Activated naive CD8-positive, alpha-beta T cell treated with anti-CD3 and anti-CD28 coated beads, Interleukin-2, amount 50 U/mL, for 16 hours (primary cell): ENCODE measurements around the gene CDAN1.

Experiments
- DNase-seq: peaks from one replicate; pipeline ENCODE4 v3.0.0-alpha.2; 2020; ENCODE audit warnings: low read depth, low spot score

CDAN1 gene

DNA sequence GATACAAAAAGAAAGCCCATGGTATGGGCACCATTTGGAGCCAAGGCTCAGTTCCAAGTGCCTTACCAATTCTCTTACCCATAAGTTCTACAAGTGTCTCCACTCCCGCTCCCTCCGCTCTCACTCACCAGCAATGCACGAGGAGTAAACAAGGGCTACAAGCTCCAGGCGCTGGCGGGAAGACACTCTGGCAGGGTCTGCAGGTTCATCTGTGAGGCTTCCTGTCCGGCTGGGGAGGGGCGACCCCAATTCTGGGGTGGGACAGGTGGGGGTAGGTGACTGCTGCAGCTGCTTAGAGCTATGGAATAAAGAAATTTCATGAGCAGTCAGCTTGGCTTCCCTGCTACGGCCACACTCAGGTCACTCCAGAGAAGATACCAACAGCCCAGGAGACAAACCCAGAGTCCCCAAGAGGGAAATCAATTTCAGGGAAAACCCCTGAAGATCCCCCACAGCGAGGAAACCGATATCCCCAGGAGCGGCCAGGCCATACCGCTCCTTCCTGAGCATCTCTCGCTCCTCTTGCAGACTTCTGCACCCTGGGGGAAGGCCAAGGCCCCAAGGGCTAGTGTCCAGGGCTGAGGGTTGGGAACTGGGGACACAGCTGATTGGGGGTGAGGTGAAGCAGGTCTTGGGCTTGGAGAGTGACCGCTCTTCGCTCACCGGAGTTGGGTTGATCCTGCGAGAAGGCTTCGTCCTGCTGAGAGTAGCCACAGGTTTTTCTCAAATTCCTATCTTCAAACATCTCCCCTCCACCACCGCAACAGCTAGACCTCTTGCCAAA is 1.4 kb downstream of the CDAN1 start:
- no peak for DNase-seq

DNA sequence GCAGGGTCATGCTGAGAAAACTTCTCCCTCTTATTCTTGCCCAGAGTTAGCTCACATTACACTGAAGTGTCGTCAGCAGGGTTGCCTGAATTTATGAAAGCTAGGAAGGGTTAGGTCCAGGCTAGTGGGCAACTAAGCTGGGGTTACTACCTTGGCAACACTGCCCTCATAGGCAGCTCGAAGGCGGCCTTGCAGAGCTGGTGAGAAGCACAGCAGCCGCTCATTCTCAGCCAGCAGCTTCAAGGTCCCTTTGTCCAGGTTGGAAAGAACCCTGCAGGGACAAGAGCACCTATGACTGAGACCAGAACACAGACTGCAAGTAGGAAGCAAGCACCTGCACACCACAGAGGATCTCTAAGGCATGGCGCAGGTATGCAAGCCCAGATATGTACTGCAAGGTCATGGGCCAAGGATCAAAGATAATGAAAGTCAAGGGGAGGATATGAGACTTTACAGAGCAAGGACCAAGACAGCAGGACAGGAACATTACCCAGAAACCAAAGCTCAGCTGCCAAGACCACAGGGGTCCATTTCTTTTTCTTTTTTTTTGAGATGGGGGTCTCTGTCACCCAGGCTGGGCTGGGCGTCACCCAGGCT is 2.8 kb downstream of the CDAN1 start:
- DNase-seq, result no peak

DNA sequence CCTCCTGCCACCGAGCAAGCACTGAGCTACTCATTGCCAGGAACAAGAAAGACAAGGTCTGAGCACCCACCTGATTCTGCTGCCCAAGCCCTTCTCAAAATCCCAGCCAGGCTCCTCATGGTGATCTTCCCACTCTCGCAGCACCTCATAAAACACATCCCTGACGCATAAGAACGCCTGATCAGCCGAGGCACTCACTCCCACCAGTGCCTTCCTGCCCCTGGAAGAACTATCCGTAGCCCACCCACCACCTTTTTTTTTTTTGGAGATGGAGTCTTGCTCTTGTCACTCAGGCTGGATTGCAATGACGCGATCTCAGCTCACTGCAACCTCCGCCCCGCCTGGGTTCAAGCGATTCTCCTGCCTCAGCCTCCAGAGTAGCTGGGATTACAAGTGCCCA is 3.9 kb downstream of the CDAN1 start:
- no peak for DNase-seq

DNA sequence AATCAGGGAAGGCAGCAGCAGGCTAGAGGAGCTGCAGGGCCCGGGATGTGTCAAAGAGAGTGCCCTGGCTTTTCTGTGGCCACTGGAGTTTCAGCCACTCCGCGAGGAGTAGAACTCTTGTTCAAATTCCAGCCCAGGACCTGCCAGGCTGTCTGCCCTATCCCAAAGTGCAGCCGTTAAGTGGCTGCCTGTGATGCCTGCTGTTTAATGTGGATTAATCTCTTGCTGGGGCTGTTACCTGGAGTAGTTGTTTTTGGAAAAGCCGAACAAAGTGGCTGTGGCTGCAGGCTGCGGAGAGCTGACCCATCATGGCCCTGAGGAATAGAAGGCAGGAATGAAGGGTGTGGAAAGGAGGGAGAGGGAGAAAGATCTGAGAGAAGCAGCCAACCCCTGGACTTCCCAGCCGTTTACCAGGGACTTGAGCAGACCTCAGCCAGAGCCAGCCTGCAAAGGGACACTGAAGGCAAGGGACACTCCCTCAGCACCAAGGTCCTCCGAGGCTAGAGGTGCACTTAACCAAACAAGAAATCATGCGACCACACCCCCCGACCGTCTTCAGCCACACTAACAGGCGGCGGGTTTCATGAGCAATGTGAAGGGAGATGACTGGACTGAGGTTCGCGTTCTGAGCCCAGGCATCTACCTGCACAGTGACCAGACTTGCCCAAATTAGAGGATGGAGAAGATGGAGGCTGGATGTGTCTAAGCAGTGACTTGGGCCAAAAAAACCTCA is 4.7 kb downstream of the CDAN1 start:
- no peak for DNase-seq

DNA sequence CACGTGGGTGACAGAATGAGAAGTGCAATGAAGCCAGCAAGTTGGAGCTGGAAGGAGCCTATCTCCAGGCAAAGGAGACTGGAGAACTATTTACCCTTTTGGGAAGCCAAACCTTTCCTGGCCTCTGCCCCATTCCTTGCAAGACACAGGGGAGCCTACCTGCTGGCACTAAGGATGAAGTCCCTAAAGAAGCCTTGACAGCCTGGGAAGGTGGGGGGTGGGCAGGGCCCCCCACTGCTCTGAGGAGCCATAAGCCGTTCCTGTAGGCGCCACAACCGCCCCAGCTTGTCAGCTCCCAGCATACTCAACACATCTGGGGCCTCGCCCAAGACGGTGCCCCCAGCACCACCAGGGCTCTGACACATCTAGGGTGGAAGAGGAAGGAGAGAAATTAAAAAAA is 5.5 kb downstream of the CDAN1 start:
- DNase-seq, result no peak

DNA sequence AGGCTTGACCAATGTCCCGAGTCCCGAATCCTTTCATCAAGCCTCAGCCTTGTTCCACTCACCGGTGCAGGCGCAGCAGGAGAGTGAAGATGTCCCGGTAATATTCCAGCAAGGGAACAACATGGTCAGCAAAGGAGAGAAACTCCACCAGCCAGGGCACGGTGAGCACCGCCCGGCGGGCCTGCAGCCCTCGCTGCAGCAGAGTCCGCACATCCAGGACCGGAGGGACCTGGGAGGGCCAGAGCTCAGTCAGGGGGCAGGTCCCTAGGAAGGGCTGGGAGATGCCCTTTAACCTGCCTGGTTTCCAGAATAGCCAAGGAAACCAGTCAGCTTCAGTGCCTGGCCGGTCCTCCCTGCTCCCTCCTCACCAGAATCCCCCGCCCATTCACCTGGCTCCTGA is 6.4 kb downstream of the CDAN1 start:
- no peak for DNase-seq

DNA sequence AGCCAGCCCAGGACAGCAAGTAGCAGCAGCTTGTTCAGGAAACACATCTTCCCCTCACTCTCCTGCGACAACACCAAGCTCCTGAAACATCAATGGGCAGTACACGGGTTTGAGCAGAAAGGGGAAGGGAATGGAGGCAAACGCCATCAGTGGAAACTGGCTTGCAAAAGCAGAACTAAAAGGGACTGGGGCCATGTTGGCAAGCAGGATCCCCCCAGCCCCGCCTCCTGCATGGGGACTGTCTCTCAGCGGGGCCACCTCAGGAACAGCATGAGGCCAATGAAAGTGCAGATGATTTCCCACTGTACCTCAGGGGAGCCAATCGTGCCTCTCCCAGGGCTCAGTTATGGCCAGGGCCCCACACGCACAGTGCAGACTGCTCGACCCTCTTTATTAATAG is 6.8 kb downstream of the CDAN1 start:
- no peak for DNase-seq

DNA sequence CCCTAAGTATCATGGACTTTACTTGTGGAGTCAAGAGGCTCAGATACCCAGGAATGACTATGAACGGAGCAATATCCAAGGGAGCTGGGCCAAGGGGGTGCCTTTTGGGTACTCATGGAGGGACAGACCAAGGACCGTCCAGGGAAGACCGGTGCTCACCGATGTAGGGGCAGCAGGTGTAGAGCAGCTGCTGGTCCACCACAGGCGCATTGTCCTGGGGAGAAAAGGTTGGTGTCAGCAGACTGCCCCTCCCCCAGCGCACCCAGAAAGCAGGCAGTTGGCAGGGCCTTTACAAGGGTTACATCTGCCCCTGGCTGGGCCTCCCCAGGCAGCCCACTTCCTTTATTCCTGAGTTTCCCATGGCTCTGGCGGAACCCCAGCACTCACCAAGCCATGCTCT is 7.5 kb downstream of the CDAN1 start:
- no peak for DNase-seq

DNA sequence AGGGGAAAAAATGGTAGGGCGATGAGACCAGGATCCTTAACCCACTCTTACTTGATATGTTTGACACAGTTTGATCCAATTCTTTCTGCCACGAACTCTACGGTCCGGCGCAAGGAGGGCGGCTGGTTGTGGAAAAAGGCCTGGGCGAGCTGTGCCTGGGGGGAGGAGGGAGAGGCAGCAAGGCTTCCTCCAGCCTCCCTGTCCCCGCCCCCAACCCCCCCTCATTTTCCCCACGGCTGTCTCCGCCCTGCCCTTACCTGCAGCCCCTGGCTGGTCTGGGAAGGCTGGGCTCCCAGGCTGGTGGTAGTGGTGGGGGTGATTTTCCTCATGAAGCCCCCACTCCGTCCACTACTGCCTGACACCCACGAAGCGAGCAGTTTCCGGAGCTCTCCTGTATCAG is 8.0 kb downstream of the CDAN1 start:
- DNase-seq, result no peak

DNA sequence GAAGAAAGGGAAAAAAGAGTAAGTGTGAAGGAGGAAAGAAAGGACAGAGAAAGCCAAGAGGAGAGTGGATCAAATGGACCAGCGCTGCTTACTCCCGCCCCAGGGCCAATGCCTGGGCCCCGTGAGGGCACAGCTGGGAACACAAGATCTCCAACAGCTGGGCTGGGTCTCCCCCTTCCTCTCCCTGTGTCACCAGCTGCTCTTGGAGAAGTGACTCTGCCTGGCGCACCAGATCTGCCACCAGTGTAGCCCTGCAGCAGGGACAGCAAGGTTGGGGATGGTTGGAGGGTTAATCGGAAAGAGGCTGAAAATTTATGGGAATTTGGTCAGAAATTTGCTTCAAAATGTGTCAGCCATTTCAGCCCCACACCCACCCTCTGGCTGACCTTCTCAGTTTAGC is 8.4 kb downstream of the CDAN1 start:
- no peak for DNase-seq

DNA sequence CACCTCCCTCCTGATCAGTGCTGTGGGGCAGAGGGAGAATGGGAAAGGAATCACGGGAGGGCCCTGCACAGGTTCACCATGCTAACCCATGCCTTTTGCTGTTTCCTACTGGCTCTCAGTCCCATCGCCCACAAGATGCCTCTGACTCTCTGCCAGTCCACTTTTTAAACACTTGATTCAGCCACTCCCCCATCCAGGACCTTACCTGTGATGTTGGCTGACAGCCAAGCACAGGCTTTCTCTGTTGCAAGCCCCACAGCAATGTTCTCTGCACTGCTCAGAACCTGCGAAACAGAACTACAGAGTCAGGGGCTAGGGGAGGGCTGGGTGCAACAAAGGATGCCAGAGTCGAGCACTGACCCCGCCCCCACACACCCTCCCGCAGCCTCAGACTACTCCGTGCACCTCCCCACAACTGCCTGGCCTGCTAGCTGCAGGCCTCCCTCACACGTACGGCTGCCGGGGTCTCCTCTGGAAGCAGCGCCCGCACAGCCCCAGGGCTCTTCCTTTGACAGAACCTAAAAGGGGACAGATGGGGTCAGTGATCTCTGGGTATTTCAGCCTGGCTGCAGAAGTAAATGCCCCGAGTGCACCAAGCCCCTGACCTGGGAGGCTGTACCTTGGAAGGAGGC is 9.1 kb downstream of the CDAN1 start:
- no peak for DNase-seq

DNA sequence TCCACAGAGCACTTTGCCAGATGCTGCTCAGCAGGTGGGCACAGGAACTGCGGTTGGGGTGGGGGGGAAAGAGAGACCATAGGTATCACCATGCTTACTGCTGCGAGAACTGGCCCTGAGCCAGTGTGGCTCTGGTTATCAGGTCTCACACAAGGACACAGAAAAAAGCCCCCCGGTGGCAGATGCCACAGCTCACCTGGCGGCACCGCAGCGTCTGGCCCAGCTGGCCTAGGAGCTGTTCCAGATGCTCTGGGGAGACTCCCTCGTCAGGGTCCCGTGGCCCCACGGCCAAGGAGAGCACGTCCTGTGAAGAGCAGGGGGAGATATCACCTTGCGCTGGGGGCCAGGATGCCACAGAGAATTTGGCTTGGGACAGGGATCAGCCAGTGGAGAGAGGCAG is 10.8 kb downstream of the CDAN1 start:
- DNase-seq, result no peak

DNA sequence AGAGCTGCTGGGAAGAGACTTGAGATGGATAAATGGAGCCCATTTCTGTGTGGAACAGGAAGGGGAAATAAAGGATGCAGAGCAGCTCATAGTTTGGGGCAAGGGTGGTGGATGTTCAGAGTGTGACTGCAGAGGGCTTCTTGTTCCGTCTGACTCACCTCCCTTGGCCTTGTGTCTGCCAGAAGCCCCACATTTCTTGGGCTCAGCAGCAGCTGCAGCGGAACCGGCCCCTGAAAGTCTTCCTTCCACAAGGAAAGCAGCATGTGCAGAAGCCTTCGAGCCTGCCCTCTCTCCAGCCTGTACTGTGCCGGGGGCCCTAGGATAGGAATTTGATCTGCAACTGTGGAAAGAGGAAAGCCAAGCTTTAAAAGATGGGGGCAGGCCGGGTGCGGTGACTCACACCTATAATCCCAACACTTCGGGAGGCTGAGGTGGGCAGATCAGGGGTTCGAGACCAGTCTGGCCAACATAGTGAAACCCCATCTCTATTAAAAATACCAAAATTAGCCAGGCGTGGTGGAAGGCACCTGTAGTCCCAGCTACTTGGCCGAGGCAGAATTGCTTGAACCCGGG is 11.5 kb downstream of the CDAN1 start:
- no peak for DNase-seq

DNA sequence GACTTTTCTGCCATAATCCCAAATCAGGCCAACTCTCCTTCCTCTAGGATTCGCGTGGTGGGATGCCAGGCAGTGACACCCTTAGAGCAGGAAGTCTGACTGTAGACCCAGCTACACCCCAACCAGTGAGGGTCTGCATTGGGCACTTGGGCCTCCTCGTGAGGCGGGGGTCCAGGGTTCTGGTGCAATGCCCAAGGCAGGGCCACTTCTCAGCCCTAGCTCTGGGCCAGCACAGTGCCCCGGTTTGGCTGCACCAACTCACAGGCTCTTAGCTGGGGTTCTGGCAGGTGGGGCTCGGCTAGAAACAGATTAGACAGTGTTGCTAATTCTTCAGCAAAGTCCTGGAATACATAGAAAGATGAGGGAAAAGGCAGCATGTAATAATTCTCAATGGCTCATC is 12.7 kb downstream of the CDAN1 start:
- DNase-seq, result no peak

DNA sequence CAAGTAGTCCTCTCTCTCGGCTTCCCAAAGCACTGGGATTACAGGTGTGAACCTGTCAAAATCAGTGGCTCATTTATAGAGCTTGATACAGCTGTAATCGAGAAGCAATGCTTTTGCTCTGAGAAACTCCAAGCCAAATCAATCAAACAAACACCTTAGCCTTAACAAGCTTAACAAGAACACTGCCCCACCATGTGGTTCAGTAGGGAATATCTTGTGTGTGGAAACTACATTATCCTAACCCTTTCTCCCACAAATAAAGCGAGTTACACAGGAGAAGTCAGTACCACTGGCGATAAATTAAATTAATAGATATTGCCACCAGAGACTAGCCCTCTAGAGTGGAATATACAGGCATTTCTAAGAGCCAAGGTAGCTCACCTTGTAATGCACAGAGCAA is 13.9 kb downstream of the CDAN1 start:
- no peak for DNase-seq

DNA sequence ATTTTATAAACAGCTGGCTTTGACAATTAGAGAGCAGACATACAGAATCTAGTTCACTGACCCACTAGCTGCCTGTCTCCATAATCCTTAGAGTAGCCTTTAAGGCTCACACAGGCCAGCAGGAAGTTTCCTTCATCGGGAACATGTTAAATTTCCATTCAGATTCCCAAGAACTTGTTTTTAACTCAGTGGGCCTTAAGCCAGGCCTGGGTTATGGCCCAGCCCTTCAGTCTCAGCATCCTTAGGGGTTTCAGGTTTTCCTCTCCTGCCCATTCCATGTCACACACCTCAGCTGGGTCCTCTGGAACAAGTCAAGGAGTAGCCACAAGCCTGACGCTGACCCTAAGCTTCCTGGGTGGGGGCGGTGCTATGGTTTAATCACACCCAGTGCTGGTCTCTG is 15.0 kb downstream of the CDAN1 start:
- no peak for DNase-seq

DNA sequence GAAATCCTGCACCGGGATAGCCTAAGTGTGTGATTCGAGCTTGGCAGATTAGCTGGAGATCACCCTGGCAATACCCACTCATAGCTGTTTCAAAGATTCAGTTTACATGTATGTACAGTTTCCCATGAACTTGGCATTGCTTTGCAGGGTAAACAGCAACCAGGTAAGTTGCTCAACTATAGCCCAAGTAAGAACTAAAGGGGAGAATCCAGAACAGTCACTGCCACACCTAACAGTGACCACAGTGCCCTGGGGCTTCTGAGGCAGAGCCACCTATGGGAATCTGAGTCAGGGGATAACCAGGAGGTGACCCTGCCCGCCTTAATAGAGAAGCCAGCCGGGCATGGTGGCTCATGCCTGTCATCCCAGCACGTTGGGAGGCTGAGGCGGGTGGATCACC is 15.9 kb downstream of the CDAN1 start:
- DNase-seq, result no peak

DNA sequence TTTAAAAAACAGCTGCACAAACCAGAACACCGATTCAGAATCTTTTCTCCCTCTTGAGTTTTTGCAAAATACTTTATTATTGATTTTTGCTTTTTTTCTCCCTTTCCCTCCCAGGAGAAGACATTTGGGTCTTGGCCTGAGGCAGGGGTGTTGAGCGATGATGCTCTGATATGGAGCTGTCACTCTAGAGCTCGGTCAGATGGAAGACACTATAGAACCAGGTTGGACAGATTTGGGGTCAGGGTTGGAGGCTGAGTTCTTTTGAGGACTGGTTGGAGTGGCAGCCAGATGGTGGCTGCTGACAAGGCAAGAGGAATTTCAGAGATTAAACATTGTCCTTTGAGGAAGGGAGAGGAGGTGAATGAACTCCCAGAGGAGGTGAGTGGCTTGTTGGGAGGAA is 16.9 kb downstream of the CDAN1 start:
- DNase-seq, result no peak

DNA sequence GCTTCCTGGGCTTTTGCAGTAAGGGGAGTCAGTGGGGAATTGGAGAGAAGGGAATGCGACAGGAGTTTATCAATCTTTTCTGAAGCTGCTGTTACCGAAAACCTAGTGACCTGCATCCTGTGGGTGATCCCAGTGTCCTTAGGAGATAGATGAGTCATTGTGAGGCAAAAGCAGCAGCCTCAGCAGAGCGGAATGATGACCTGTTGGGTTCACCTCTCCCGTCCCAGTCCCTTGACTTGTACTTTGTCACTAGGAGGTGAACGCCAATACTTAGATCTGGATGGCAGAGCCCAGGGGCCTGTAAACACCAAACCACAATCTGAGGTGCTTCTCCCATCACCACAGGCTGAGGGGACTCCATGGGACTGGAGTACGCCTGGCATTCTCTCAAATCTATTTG is 17.9 kb downstream of the CDAN1 start:
- no peak for DNase-seq

DNA sequence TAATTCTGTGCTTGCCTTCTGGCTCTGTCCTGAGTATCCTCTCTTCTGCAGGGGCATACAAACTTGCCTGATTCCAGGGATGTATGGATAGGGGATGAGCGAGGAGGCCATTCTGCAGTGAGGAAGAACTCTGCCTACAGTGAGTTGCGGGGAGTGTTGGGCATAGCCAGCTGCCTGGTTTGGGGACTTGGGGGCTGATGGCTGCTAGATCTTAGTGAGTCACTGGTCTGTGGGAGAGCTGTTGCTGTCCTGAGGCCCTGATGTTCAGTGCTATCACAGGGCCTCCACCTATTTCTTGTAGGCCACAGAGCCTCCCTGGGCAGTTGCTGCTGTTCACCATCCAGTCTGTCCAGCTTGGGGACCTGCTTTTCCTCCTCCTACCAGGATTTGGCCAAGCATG is 20.3 kb downstream of the CDAN1 start:
- DNase-seq, result no peak

DNA sequence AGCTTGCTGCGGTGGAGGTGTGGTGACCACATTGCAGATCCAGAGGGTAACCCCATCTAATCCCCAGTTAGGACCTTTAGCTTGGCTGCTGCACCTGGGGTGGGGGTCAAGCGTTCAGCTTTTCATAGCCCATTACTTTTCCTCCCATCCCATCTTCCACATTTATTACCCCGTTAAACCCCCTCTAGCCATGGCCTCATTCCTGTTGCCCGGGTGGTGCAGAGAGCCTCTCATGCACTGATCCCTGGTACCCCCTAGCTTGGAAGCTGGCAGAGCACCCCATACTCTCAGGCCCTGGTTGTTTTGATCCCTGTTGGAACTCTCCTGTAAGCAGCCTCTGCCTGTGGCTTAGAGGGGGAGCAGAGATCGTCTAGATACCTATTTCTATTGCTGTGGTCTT is 20.8 kb downstream of the CDAN1 start:
- no peak for DNase-seq

DNA sequence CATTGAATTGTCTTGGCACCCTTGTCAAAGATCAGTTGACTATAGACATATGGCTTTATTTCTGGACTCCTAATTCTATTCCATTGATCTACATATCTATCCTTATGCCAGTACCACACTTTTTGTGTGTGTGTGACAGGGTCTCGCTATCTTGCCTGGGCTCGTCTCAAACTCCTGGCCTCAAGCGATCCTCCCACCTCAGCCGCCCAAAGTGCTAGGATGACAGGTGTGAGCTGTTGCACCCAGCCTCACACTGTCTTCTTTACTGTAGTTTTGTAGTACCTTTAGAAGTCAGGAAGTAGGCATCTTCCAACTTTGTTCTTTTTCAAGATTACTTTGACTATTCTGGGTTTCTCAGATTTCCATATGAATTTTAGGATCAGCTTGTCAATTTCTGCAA is 24.3 kb downstream of the CDAN1 start:
- no peak for DNase-seq
